IPS-NIHi7 (cell line): ENCODE measurements around the gene WFDC1.
"Not testable (repeated sequence)": the region's sequence is repeated elsewhere in the genome, so short reads cannot be mapped to it uniquely, and the experiment has no call there.

ENCODE experiments used
- DNase-seq: peaks from one replicate; pipeline ENCODE4 v3.0.0; 2012; ENCODE audit warnings: mixed read lengths; ENCODE audit errors: extremely low spot score

WFDC1 gene

DNA sequence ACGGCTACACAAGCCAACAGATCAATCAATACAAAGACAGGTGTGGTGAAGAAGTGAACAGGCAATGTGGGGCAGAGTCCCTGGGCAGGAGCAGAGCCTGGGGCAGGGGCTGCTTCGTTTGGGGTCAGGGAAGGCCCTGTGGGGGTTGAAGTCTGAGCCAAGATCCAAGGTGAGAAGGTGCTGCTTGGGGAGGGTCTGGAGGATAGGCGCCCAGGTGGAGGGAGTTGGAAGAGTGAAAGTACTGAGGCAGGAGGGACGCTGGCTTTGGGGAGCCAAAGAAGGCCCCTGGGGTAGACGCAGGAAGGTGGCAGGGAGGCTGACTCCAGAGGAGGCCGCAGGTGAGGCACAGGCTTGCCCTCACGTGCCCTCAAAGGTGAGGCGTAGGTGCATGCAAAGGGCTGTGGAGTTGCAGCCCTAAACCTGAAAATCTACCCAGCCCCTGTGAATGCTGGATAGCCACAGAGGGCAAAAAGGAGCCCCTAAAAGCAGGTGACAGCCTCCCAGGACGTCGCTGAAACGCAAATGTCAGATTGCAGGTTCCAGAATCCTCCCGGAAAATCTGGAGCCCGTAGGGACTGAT lies 33.3 kb downstream of the WFDC1 start:
- DNase-seq = no peak

DNA sequence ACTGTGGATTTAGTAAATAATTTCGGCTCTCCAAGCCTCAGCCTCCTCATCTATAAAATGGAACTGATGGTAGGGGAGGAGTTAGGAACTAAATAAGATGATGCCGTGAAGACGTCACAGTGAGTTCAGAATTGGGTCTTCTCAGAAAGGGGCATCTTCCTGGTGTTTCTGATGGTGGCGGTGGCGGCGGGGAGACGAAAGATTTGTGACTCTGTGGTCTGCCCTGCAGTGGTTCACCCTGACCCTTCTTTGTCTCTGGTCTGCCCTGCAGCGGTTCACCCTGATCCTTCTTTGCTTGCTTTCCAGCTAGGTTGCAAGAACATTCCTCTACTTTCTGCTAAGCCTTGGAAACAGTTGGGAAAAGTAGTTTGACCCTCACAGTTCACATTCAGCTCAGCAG lies 34.3 kb downstream of the WFDC1 start:
- DNase-seq = no peak

DNA sequence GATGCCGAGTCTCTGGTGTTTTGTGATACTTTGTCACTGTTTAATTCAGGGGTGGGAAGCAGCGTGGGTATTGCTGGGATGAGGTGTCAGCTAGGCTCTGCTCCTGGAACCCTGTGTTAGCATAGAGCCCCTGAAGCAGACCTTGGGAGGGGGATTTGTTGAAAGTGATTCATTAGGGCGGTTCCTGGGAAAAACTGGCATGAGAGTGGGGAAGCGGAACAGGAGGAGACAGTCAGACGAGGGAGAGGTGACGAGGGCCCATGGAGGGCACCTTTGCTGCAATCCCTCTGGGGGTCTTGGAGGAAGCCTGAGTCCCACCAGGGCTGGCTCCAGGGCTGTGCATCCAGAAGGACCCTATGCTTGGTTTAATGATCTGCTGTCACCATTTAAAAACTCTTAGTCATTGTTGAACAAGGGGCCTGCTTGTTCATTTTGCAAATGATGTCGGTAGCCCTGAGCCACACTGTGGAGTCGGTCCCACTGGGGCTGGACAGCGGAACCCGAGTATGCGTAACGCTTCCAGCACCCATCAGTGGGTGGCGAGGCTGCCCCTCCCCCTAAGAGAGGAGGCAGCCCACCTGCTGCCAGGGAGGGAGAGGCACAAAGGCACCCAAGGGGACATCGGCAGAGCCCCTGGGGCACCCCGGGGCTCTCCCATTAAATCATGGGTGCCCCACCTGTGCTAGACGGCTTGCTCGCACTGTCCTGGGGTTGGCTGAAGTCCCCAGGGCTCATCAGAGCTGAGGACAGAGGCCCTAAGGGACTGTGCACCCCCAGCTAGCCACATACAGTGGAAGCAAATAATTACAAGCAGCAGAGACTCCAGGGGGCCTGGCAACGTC lies 35.4 kb downstream of the WFDC1 start:
- DNase-seq = no peak

DNA sequence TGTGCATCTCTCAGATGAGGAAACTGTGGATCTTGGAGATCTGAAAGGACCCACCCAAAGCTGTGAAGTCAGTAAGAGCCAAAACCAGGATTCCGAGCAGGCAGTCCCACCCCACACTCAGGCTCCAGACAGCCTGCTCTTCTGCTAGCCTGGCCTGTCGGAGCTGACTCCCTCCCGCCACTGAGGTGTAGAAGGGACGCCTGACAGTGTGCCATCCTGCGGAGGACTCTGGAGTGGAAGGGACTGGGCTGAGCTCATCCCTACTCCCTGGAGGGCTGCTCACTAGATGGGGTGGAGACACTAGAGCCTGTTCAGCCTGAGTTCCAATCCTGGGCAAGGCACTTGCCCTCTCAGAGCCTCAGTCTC lies 36.0 kb downstream of the WFDC1 start:
- DNase-seq = no peak

DNA sequence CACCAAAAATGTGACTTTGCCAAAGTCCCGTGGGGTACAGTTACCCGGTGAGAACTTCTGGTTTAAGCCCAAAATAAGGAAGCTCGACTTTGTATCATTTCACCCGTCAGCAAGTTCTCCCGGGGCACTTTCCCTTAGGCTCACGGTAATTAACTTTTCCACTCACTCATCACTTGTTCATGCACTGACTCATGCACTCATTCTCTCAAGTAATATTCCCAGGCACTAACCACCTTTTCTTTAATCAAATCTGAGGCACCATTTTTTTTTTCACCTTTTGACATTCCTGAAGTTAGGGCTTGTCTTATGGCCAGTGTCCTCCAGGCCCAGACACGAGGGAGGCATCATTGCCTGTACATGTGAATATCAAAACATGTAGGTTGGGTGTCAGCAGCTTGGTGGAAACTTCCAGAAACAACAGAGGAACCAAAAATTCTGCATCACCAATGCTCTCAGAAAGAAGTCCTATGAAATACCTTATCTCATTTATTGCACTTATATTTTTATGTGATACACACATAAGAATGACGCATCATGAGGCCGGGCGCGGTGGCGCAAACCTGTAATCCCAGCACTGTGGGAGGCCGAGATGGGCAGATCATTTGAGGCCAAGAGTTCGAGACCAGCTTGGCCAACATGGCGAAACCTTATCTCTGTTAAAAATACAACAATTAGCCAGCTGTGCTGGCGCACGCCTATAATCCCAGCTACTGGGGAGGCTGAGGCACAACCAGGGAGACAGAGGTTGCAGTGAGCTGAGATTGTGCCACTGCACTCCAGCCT lies 37.5 kb downstream of the WFDC1 start:
- no peak for DNase-seq

DNA sequence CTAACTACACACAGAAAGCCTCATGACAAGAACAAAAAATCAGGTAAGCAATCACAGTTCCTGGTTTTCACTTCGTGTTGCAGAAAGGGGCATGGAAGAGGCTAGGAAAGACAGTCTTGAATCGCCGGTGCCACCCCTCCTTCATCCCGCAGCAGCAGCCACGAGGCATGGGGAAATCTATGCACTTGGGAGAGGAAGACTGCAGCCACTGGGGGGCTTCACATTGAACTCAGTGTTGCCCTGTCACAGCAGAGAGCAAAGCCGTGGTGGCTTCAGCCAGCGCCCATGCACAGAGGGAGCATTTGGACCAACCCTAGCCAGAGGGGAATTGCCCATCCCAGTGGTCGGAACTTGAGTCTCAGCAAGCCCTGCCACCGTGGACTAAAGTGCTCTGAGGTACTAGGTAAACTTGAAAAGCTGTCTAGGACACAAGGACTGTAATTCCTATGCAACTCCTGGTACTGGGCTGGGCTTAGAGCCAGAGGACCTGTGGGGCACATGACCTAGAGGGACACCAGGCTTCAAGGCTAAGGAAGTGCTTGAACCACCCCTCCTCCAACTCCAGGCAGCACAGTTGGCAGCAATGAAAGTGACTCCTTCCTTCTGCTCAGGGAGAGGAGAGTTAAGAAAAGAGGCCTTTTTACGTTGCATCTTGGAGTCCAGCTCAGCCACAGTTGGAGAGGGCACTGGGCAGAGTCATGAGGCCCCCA lies 38.5 kb downstream of the WFDC1 start:
- no peak for DNase-seq

DNA sequence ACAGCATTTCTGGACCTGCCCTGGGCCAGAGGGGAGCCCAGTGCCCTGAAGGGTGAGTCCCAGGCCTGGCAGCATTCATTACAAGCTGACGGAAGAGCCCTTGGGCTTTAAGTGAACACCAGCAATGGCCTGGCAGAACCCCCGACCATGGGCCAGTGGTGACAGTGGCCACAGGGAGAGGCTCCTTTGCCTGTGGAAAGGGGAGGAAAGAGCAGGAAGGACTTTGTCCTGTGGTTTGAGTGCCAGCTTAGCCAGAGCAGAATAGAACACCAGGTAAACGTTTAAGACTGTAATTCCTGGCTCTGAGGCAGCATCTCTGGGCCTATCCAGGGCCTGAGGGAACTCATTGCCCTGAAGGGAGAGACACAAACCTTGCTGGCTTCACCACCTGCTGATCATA lies 39.4 kb downstream of the WFDC1 start:
- no peak for DNase-seq

DNA sequence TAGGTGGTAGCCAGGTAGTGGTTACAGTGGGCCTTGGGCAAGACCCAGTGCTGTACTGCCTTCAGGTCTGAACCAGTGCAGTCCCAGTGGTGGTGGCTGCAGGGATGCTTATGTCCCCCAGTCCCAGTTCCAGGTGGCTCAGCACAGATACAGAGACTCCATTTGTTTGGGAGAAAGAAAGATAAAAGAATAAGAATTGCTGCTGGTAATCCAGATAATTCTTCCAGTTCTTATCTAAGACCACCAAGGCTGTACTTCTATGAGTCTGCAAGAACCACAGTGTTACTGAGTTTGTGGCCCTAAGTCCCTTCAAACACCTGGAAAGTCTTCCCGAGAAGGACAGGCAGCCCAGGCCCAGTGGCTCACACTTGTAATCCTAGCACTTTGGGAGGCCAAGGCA lies 39.8 kb downstream of the WFDC1 start:
- no peak for DNase-seq

DNA sequence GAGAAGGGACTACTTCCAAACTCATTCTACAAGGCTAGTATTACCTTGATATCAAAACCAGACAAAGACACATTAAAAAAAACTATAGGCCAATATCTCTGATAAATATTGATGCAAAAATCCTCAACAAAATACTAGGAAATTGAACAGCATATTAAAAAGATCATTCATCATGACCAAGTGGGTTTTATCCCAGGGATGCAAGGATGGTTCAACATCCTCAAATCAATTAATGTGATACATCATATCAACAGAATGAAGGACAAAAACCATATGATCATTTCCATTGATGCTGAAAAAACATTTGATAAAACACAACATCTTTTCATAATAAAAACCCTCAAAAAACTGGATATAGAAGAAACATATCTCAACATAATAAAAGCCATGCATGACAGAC lies 42.6 kb downstream of the WFDC1 start:
- DNase-seq = not testable (repeated sequence)

DNA sequence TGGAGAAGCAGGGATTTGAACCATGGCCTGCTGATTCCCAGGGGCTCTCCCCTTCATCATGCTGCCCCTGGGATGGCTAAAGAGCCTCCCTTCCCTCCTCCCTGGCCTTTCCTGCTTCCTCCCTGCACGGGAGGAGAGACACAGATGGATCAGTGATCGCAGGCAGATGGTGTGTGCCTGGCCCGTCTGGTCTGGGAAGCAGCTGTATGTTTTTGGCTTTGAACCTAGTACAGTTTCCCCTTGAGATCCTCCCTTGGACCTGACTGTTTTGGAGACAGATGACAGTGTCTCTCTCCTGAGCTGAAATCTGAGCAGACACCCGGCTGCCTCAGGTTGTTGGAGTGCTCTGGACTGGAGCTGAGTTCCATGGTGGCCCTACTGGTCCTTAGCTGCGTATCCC lies 44.6 kb downstream of the WFDC1 start:
- no peak for DNase-seq

DNA sequence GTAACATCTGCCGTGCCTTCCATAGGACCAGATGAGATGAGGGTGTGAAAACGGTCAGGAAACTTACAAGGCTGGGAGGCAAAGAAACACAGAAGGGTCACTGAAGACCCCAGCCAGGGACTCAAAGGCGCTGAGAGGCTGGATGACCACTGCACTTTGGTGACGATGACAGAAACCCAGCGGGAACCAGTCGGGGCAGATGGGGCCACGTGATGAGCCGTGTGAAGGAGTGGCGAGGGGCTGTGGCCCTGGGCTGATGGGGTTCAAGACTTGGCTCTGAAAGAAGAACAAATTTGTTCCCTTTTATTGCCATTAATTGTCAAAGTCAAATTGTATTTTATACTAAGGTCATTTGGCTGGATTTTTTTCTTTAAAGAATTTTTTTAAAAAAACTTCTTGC lies 45.1 kb downstream of the WFDC1 start:
- no peak for DNase-seq

DNA sequence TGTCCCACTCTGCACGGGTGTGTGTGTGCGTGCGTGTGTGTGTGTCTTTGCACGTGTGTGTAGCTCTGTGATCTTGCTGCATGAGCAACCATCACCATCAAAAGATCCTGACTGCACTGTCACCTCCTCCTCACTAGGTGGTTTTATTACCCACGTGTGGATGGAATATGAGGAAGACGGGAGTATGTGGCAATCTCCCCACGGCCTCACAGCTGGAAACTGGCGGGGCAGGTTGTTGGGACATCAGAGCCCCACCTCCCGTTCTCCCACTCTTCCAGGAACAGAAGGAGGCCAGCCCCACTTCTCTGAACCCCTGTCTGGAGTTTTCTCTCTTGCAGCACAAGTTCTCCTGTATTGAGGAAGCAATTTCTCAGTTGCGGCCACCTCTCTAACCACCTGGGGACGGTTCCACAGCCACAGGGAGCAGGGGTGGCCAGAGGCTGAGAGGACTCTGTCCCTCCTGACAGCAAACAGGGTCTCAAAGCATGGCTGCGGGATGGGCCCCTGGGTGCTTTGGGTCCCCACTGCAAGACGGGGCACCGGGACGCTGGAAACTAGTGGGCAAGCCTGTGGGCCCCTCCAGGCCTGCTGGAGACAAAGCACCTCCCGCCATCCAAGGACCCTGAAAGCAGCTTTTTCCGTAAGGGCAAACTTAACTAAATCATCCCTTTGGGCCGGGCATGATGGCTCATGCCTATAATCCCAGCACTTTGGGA lies 45.8 kb downstream of the WFDC1 start:
- DNase-seq = no peak

DNA sequence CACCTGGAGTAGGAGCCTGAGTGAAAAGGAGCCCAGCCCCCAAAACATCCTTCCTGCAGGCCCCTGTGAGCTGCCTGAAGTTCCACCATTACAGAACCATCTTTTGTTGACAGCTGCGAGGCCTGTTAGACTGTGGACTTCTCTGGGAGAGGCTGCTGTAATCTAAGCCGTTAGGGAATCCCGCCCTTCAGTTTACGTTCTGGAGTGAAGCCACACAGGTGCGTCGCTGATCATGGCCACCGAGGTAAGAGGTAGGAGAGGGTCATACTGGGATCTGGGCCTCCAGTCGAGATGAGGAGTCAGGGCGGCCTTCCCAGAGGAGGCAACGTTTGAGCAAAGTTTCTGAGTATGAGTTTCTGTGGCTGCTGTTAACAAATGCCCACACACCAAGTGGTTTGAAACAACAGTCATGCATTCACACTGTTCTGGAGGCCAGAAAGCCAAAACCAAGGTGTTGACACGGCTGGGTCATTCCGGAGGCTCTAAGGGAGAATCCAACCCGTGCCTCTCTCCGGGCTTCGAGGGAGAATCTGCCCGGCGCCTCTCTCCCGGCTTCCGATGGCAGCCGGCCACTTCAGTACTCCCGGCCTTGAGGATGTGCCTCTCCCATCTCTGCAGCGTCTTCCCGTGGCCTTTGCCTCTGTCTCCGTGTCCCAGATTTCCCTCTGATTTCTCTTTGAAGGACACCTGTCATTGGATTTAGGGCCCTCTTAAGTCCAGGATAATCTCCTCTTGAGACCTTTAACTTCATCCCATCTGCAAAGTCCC lies 47.0 kb downstream of the WFDC1 start:
- no peak for DNase-seq

DNA sequence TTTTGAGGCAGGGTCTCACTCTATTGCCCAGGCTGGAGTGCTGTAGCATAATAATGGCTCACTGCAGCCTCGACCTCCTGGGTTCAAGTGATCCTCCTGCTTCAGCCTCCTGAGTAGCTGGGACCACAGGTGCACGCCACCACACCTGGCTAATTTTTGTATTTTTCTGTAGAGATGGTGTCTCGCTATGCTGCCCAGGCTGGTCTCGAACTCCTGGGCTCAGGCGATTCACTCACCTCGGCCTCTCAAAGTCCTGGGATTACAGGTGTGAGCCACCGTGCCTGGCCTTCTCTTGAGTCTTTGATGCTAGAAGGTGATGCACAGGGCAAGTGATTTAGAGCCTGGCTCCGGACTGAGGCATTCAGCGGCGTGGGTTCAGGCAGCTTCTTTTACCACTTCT lies 49.1 kb downstream of the WFDC1 start:
- DNase-seq = not testable (repeated sequence)

DNA sequence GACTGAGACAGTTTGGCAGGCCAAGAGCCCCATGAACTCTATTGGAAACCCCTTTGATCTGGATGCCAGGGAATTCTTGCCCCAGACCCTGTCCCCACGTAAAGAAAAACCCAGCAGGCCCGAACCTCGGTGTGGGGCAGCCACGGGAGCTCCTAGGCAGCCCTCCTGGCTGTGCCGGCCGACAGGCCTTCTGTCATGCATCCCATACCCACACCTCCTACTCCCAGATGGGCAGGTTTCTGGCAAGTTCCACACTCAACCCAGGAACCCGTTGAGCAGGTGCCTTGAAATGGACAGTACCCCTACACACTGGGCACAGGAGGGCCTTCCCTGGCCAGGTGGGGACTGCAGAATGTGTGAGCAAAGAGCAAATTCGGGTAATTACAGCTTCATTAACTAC lies 50.1 kb downstream of the WFDC1 start:
- DNase-seq = no peak

DNA sequence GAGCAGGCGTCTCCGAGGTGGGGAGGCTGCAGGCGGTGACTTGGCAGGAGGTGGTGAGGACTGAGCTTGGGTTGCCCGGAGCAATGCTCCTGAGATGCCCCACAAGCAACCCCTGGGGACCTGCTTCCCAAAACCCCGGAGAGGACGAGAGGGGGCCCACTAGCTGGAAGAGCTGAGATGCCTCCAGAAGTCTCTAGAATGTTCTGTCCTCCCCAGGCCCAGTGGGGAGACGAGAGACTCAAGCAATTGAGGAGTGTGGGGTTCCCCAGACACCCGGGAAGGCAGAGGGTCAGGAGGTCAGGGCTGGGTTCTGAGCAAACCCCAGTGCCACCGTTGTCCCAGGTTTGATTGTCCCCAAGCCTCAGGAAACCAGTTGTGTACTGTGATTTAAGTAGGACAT lies 52.5 kb downstream of the WFDC1 start:
- DNase-seq = no peak

DNA sequence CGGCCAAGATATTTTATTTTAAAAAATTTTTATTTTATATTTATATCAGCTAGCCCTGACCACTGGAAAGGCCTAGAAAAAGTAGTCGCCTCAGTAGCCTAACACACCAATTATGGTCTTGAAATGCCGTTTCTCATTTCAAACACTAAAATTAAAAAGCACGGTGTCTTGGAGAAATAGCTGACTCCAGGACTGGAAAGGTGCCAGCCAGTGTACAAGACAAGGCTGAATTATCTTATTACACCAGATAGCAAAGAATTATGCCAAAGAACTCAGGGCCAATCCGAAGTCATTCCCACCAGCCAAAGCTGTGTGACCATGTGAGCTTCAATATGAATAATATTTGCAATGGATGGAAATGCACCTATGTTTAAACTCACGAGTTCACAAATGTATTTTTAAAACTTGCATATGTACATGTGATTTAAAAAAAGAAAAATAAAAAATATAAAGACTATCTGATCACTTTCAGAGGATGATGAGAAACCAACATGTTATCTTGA lies 53.8 kb downstream of the WFDC1 start:
- DNase-seq = no peak

DNA sequence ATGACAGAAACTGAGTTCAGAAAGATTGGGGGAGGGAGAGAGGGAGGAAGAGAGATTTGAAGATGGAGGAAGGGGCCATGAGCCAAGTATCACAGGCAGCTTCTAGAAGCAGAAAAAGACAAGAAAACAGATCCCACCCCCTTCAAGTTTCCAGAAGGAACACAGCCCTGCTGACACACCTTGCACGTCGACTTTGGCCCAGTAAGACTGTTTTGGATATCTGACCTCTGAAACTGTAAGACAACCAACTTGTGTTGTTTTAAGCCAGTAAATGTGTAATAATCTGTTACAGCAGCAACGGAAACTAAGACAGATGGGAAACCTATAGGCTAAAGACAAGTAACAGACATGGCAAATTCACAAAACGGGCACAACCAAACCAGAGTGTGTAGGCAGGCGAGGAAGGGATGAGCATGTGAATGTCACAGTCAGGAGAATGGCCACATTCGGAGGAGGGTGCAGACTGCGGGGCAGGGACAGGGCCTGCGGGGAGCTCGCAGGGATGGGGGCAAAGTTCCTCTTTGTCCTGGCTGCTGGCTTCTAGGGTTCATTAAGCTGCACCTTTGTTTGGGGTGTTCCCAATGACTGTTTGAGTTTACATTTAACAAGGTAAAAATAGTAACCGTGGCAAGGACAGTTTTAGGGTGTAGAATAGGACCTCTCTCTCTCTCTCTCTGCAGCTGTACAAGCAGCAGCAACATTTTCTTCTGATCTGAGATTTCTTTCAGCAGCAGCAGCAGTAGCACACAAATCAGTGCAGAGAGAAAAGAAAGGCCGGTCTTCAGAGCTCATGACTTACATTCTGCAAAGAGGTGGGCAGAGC lies 55.4 kb downstream of the WFDC1 start:
- DNase-seq = no peak

DNA sequence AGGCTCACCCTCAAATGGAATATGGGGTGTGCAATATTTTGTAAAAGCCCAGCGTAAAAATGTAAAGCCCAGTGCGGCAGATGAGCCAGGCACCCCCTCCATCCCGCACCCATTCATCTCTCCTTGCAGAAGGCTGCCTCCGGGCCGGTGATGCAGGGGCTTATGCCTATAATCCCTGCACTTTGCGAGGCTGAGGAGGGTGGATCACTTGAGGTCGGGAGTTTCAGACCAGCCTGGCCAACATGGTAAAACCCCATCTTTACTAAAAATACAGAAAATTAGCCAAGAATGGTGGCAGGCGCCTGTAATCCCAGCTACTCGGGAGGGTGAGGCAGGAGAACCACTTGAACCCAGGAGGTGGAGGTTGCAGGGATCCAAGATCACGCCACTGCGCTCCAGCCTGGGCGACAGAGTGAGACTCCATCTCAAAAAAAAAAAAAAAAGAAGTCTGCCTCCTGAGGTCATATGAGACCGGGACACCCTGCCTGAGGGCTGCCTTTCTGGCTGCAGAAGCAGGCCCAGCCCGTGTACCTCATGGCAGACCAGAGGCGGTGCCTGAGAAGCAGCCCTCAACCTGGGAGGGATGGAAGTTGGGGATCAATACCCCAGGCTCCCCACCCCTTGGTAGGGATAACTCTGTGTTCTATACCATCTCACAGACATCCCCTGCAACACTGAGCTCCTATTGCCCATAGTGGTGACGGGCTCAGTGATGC lies 56.2 kb downstream of the WFDC1 start:
- DNase-seq = no peak
